ENCODE data around the gene PDSS2. TPM values are rescaled to one million over a fixed set of nuclear protein-coding genes. Genes with fewer than 3 reads are reported as not detected.
"Not testable (repeated sequence)": the region's sequence is repeated elsewhere in the genome, so short reads cannot be mapped to it uniquely, and the experiment has no call there.

Gene PDSS2
- total RNA-seq, 2 experiments from 2014 or later = 11.5 to 11.8 TPM

- H3K9me3 Mint-ChIP-seq = no peaks in the 10 kb centered on the region
- H3K4me3 Mint-ChIP-seq = no peak overlapping the region
- POLR2A ChIA-PET = no interaction called here
Measured at GRCh38 chr6:107313776-107314175, 145.6 kb downstream of the PDSS2 start.

GRCh38 chr6:107310362-107310761 lies 149.0 kb downstream of the PDSS2 start:
- Mint-ChIP-seq H3K27me3 (no peaks in the 10 kb centered on the region), H3K4me3 (no peak overlapping the region), H3K4me1 (no peaks in the 10 kb centered on the region), H3K36me3 (ENCODE audit: low read depth) (no peaks in the 10 kb centered on the region), H3K9me3 (no peaks in the 10 kb centered on the region), H3K27ac (no peak overlapping the region)
- no peak for DNase-seq
- POLR2A ChIA-PET = no interaction called here
- CTCF ChIA-PET = no interaction called here

More at GRCh38 chr6:107313776-107314175, 145.6 kb downstream of the PDSS2 start:
- DNase-seq = no peak
- Mint-ChIP-seq H3K4me1 (no peaks in the 10 kb centered on the region), H3K36me3 (ENCODE audit: low read depth) (no peaks in the 10 kb centered on the region), H3K27ac (no peak overlapping the region), H3K27me3 (no peaks in the 10 kb centered on the region)
- CTCF ChIA-PET = no interaction called here

- H3K4me1 Mint-ChIP-seq = peaks cover 3% of the 10 kb centered on the region
- ChIA-PET CTCF (no interaction called here), POLR2A (no interaction called here)
- no peak for DNase-seq
- H3K9me3 Mint-ChIP-seq = no peaks in the 10 kb centered on the region
- H3K27ac Mint-ChIP-seq = no peak overlapping the region
- no peaks in the 10 kb centered on the region for H3K27me3 Mint-ChIP-seq
- no peak overlapping the region for H3K4me3 Mint-ChIP-seq
- no peaks in the 10 kb centered on the region for H3K36me3 Mint-ChIP-seq (ENCODE audit: low read depth)
Measured at GRCh38 chr6:107308677-107309076, 150.7 kb downstream of the PDSS2 start.

DNA sequence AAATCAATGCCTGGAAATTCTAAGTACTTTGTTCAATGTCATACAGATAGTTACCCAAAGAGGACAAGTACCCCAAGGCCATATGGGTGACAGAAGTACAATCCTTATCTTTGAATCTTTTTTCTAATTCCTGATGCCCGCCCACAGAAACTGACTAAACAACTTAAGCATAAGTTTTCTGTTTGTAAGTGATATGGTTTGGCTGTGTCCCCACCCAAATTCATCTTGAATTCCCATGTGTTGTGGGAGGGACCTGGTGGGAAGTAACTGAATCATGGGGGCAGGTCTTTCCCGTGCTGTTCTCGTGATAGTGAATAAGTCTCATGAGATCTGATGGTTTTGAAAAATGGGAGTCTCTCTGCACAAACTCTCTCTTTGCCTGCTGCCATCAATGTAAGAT lies 153.4 kb downstream of the PDSS2 start:
- H3K9me3 Mint-ChIP-seq, CTCF ChIA-PET: not testable (repeated sequence)

DNA sequence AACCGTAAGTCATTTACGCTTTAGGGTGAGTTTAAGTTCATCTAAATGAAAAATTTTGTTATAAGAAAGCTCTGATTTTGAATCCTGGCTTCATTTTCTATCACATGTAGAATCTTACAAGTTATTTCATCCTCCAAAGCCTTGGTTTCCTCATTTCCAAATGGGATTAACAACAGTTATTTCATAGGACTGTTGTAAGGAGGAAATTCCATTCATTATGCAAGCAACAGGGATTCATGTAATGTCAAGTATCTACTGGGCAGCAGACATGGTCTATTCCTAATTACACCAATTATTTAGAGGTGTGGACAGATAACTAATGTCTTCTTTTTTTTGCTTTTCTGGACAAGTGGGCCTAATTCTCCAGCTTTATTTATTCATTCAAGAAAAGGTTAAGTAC lies 154.0 kb downstream of the PDSS2 start:
- no peak overlapping the region for H3K4me3 Mint-ChIP-seq
- H3K27ac Mint-ChIP-seq = no peak overlapping the region
- H3K36me3 Mint-ChIP-seq (ENCODE audit: low read depth) = no peaks in the 10 kb centered on the region
- CTCF ChIA-PET = no interaction called here
- H3K4me1 Mint-ChIP-seq = peaks cover 3% of the 10 kb centered on the region
- H3K27me3 Mint-ChIP-seq = no peaks in the 10 kb centered on the region
- POLR2A ChIA-PET = no interaction called here
- DNase-seq = no peak
- no peaks in the 10 kb centered on the region for H3K9me3 Mint-ChIP-seq

More for the DNA sequence above, 153.4 kb downstream of the PDSS2 start:
- H3K4me3 Mint-ChIP-seq; H3K36me3 Mint-ChIP-seq (ENCODE audit: low read depth); H3K27me3 Mint-ChIP-seq; H3K27ac Mint-ChIP-seq; H3K4me1 Mint-ChIP-seq; DNase-seq; POLR2A ChIA-PET: not testable (repeated sequence)

DNA sequence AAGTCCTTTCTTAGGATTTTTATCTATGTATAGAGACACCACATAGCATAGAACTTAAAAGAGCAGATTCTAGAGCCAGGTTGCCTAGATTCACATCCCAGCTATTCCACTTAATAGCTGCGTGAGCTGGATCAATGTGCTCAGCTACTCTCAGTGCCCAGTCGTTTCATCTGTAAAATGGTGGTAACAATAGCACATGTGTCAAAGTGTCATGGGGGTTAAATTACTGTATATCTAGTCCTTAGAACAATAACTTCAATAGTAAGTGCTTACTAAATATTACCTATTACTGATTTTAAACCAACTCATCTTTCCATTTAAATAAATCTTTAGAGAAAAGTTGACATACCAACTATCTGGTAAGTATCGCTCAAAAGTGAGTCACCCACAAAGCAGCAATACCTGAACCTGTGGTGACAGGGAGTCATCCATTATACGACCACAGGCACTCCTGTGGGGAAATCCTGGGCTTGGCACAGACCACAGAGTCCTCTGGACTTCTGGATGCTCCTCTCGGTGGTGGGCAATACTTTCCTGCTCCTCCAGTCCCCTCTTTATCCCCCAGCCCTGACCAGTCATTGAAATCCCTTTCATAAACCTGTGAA lies 154.8 kb downstream of the PDSS2 start:
- no peak for DNase-seq
- Mint-ChIP-seq H3K4me3 (no peak overlapping the region), H3K9me3 (no peaks in the 10 kb centered on the region), H3K4me1 (peaks cover 3% of the 10 kb centered on the region), H3K27ac (no peak overlapping the region), H3K27me3 (no peaks in the 10 kb centered on the region), H3K36me3 (ENCODE audit: low read depth) (no peaks in the 10 kb centered on the region)
- ChIA-PET POLR2A (no interaction called here), CTCF (interaction anchor here (1.0 kb wide), 1 partner anchor 11 kb away, joined by 3 read pairs; no protein-coding TSS in a partner anchor)

DNA sequence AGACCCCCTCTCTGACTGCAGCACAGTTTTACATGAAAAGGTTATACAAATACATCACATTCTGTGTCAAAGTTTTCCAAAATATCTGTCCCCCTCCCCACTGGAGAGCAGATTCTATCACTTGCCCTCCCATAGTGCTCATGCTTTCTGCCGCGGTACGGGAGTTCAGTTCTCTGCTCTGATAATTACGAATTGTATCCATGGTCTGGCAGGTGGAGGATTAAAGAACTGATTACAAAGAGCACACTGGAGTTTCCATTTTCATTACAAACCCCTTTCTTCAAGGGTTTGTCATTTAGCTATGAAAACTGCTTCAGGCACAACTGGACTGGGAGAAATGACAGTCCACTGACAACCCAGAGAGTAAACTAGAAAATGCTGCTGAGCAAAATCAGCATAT lies 166.0 kb downstream of the PDSS2 start:
- no peak for DNase-seq
- Mint-ChIP-seq H3K27ac (no peak overlapping the region), H3K27me3 (no peaks in the 10 kb centered on the region), H3K36me3 (ENCODE audit: low read depth) (no peaks in the 10 kb centered on the region), H3K9me3 (no peaks in the 10 kb centered on the region), H3K4me1 (no peaks in the 10 kb centered on the region), H3K4me3 (no peak overlapping the region)
- ChIA-PET CTCF (no interaction called here), POLR2A (no interaction called here)

DNA sequence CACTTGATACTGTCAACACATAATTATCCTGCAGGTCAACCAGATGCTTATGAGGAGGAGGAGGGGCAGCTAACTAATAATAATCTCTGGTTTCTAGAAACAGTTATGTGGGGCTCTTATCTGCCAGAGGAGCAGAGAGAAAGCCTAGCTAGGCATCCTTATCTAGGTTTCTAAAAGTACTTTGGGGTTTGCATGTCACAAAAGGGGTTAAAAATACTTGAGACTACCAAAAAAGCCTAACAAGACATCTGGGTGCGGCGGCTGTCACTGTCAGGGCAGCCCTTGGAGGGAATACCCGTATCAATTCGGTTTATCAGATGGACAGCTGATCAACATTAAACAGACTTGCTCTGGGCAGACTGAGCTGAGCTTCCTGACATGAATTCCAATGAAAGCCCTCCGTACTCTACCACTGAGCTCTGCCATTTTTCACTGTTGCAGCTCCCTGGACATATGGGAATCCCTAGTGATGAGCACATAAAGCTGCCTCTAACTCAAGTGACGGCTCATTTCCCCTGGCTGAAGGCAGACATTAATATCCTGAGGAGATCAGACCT lies 166.6 kb downstream of the PDSS2 start:
- H3K9me3 Mint-ChIP-seq = no peaks in the 10 kb centered on the region
- ChIA-PET CTCF (no interaction called here), POLR2A (interaction anchor here (0.7 kb wide), 1 partner anchor 1237 kb away, joined by 3 read pairs; no protein-coding TSS in a partner anchor)
- H3K27me3 Mint-ChIP-seq = no peaks in the 10 kb centered on the region
- no peaks in the 10 kb centered on the region for H3K4me1 Mint-ChIP-seq
- DNase-seq = no peak
- H3K4me3 Mint-ChIP-seq = no peak overlapping the region
- no peaks in the 10 kb centered on the region for H3K36me3 Mint-ChIP-seq (ENCODE audit: low read depth)
- no peak overlapping the region for H3K27ac Mint-ChIP-seq

- H3K4me1 Mint-ChIP-seq = no peaks in the 10 kb centered on the region
- no peaks in the 10 kb centered on the region for H3K36me3 Mint-ChIP-seq (ENCODE audit: low read depth)
- H3K9me3 Mint-ChIP-seq = no peaks in the 10 kb centered on the region
- POLR2A ChIA-PET = no interaction called here
- H3K4me3 Mint-ChIP-seq = no peak overlapping the region
- no peak overlapping the region for H3K27ac Mint-ChIP-seq
- CTCF ChIA-PET = no interaction called here
- DNase-seq = no peak
- no peaks in the 10 kb centered on the region for H3K27me3 Mint-ChIP-seq
Measured at GRCh38 chr6:107290491-107290890, 168.9 kb downstream of the PDSS2 start.

- H3K9me3 Mint-ChIP-seq; H3K27ac Mint-ChIP-seq; DNase-seq; H3K4me3 Mint-ChIP-seq; H3K4me1 Mint-ChIP-seq; H3K27me3 Mint-ChIP-seq; CTCF ChIA-PET; POLR2A ChIA-PET; H3K36me3 Mint-ChIP-seq (ENCODE audit: low read depth): not testable (repeated sequence)
Measured at GRCh38 chr6:107289258-107289657, 170.1 kb downstream of the PDSS2 start.

DNA sequence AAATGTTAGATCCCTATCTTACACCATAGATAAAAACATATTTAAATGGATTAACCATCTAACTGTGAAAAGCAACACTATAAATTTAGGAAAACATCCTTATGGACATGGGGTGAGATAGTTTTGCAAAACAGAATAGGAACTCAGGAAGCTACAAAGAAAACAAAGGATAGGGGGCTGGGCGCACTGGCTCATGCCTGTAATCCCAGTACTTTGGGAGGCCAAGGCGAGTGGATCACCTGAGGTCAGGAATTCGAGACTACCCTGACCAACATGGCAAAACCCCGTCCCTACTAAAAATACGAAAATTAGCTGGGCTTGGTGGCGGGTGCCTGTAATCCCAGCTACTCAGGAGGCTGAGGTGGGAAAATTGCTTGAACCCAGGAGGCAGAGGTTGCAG lies 173.7 kb downstream of the PDSS2 start:
- H3K27me3 Mint-ChIP-seq; H3K4me1 Mint-ChIP-seq; H3K36me3 Mint-ChIP-seq (ENCODE audit: low read depth); POLR2A ChIA-PET; H3K4me3 Mint-ChIP-seq; DNase-seq; H3K27ac Mint-ChIP-seq; H3K9me3 Mint-ChIP-seq: not testable (repeated sequence)
- CTCF ChIA-PET = interaction anchor here (0.6 kb wide), 1 partner anchor 1249 kb away, joined by 4 read pairs; no protein-coding TSS in a partner anchor

- POLR2A ChIA-PET = no interaction called here
- CTCF ChIA-PET = no interaction called here
- no peak for DNase-seq
- no peaks in the 10 kb centered on the region for H3K27me3 Mint-ChIP-seq
- H3K4me3 Mint-ChIP-seq = no peak overlapping the region
- no peaks in the 10 kb centered on the region for H3K4me1 Mint-ChIP-seq
- H3K9me3 Mint-ChIP-seq = no peaks in the 10 kb centered on the region
- H3K27ac Mint-ChIP-seq = no peak overlapping the region
- H3K36me3 Mint-ChIP-seq (ENCODE audit: low read depth) = no peaks in the 10 kb centered on the region
Measured at GRCh38 chr6:107284805-107285204, 174.6 kb downstream of the PDSS2 start.

GRCh38 chr6:107280791-107281190 lies 178.6 kb downstream of the PDSS2 start:
- CTCF ChIA-PET = no interaction called here
- no peaks in the 10 kb centered on the region for H3K9me3 Mint-ChIP-seq
- no peaks in the 10 kb centered on the region for H3K4me1 Mint-ChIP-seq
- H3K36me3 Mint-ChIP-seq (ENCODE audit: low read depth) = no peaks in the 10 kb centered on the region
- no peak overlapping the region for H3K4me3 Mint-ChIP-seq
- no peak overlapping the region for H3K27ac Mint-ChIP-seq
- no peaks in the 10 kb centered on the region for H3K27me3 Mint-ChIP-seq
- POLR2A ChIA-PET = no interaction called here
- DNase-seq = no peak

GRCh38 chr6:107280001-107280400 lies 179.4 kb downstream of the PDSS2 start:
- H3K9me3 Mint-ChIP-seq; DNase-seq; H3K4me1 Mint-ChIP-seq; H3K27ac Mint-ChIP-seq; H3K4me3 Mint-ChIP-seq; CTCF ChIA-PET; POLR2A ChIA-PET; H3K36me3 Mint-ChIP-seq (ENCODE audit: low read depth); H3K27me3 Mint-ChIP-seq: not testable (repeated sequence)

All from activated CD4-positive, alpha-beta memory T cell treated with anti-CD3 and anti-CD28 coated beads, Interleukin-2, amount 10 ng/mL, durations not matched to agents 7 days and 5 days (primary cell).